ENCODE results near the gene LANCL2.

The LANCL2 gene

DNA sequence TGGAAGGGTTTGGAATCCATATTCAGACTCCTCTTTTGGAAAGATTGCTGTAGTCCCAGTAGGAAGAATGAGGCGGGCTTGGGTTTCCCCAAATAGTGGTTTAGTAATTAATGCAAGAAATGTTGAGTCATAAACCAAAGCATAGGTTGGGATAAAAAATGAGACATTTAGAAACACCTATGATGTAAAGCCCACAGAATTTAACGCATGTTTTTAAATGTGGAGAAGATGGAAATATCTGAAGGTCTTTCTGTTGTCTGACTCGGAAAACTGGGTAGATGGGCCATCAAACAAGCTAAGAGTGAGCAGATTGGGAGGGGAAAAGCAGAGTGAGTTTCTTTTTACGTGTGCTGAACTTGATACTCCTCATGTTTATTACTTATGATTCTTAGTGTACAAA lies 62.2 kb downstream of the LANCL2 start:
- no peak overlapping the region for H3K4me3 ChIP-seq (ENCODE audit: control insufficient read depth, low read depth, low read length)
- no peak for DNase-seq (ENCODE audit: low read depth)
- TF ChIP-seq CTCF (conservative IDR thresholded peaks at IDR 0.05; ENCODE audit: control insufficient read depth, insufficient read depth, low read depth, low read length) = no peak

DNA sequence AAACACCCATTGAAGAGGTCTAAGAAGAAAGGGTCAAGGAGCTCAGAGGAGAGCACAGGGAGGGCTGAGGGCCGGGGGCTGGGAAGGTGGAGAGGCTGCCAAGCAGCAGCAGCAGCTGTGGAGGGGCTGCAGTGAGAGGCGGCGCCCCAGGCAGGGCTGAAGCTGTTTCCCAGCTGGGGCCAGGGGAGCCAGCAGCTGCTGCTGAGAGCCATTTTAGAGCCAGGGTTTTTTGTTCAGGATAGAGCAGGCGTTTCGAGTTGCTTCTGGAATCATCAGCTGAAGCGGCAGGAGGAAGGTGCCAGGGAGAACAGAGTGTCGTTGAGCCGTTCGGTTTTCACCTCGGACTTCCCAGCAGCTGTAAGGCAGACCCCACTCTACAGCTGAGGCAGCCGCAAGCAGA lies 62.7 kb downstream of the LANCL2 start:
- no peak for DNase-seq (ENCODE audit: low read depth)
- no peak for TF ChIP-seq CTCF (conservative IDR thresholded peaks at IDR 0.05; ENCODE audit: control insufficient read depth, insufficient read depth, low read depth, low read length)
- H3K4me3 ChIP-seq (ENCODE audit: control insufficient read depth, low read depth, low read length) = no peak overlapping the region

DNA sequence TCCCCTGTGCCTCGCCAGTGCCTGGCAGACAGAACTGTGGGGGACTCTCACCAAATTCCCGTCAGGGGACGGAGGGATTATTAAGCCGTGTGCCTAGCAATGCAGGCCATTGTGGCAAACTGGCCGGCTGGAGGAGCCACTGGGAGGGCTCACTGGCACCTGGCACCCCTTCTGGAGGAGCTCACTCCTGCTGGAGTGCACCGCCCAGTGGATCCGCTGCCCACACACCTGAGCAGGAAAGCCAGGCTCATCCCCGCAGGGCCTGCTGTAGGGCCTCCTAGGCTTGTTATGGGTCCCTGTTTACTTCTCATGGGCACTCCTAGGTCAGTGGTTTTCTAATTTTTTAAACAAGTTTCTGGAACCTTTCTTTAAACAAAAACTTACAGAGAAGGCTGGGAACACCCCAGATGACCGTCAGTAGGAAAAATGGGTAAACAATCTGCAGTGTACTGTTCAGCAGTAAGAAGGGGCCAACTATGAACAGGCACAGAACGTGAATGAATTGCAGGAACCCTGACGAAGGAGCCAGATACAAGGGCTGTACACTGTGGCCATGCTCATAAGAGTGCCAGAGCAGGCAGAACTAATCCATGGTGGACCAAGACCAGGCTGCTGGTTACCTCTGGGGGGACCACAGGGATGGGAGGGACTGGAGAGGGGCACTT lies 64.8 kb downstream of the LANCL2 start:
- H3K4me3 ChIP-seq (ENCODE audit: control insufficient read depth, low read depth, low read length) = no peak overlapping the region
- no peak for DNase-seq (ENCODE audit: low read depth)
- no peak for TF ChIP-seq CTCF (conservative IDR thresholded peaks at IDR 0.05; ENCODE audit: control insufficient read depth, insufficient read depth, low read depth, low read length)

GRCh38 chr7:55431898-55432297 lies 66.8 kb downstream of the LANCL2 start:
- DNase-seq (ENCODE audit: low read depth) = no peak
- no peak for TF ChIP-seq CTCF (conservative IDR thresholded peaks at IDR 0.05; ENCODE audit: control insufficient read depth, insufficient read depth, low read depth, low read length)

DNA sequence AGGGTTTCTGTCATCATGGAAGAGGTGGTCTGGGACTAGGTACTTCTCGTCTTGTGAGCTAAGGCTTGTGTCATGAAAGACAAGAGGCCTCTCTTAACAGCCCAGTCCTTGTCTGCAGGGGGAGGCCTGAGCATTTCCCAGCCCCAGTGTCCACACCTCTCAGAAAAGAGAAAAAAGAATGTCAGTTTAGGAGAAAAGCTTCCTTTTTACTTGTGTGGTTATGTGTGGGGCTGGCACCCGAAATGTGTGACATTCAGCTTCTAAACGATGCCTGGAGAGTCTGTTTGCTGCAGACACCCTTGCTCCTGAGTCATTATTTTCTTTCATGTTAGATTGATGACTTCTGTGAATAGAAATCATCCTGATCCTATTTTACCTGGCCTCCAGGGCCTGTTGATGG lies 67.4 kb downstream of the LANCL2 start:
- H3K4me3 ChIP-seq (ENCODE audit: control insufficient read depth, low read depth, low read length) = no peak overlapping the region
- no peak for DNase-seq (ENCODE audit: low read depth)
- TF ChIP-seq CTCF (conservative IDR thresholded peaks at IDR 0.05; ENCODE audit: control insufficient read depth, insufficient read depth, low read depth, low read length) = no peak

More at GRCh38 chr7:55431898-55432297, 66.8 kb downstream of the LANCL2 start:
- H3K4me3 ChIP-seq (ENCODE audit: control insufficient read depth, low read depth, low read length) = no peak overlapping the region

GRCh38 chr7:55432939-55433784 lies 68.0 kb downstream of the LANCL2 start:
- TF ChIP-seq CTCF (conservative IDR thresholded peaks at IDR 0.05; ENCODE audit: control insufficient read depth, insufficient read depth, low read depth, low read length) = peak; percentile 49
- no peak overlapping the region for H3K4me3 ChIP-seq (ENCODE audit: control insufficient read depth, low read depth, low read length)
- peak; percentile 58 for DNase-seq (ENCODE audit: low read depth)
